Upper lobe of right lung (tissue), 1 donor: ENCODE data around the gene PIK3R5. TPM values are rescaled to one million over a fixed set of nuclear protein-coding genes. Genes with fewer than 3 reads are reported as not detected.
A peak's percentile ranks its signal among the peaks of the same experiment; 100 is the strongest.

Experiments used
- ATAC-seq: fragments of 200-7000 bp; cut with Tn5 transposase; one replicate; pipeline ENCODE4 v1.9.1; 2020; ENCODE audit warnings: mild to moderate bottlenecking, moderate library complexity
- DNase-seq: peaks from one replicate; pipeline ENCODE4 v3.0.0-alpha.2; 2020
- H3K27ac ChIP-seq: fragments of 200-600 bp; one replicate; pipeline ENCODE4 v1.8.0; 2022
- H3K27me3 ChIP-seq: fragments of 200-600 bp; one replicate; pipeline ENCODE4 v1.8.0; 2022; ENCODE audit warnings: mild to moderate bottlenecking
- H3K36me3 ChIP-seq: fragments of 200-600 bp; one replicate; pipeline ENCODE4 v1.8.0; 2022
- H3K4me1 ChIP-seq: fragments of 200-600 bp; one replicate; pipeline ENCODE4 v1.8.0; 2022
- H3K4me3 ChIP-seq: fragments of 200-600 bp; one replicate; pipeline ENCODE4 v1.8.0; 2022; ENCODE audit warnings: mild to moderate bottlenecking
- H3K9me3 ChIP-seq: fragments of 200-600 bp; one replicate; pipeline ENCODE4 v1.8.0; 2022
- intact Hi-C: fragments of 100-400 bp; cut with DNase I; formaldehyde crosslinking; loops from one replicate; pipeline ENCODE4 v1.11.0; 2022
- total RNA-seq: library from RNA; stranded (reverse); fragmentation: NEBNext Ultra II Directional; extraction: Animal tissue kit (Norgen Biotek cat#: 25700); gene quantifications from one replicate; pipeline ENCODE4 v1.2.1, GENCODE V29; 2021
- TF ChIP-seq, protein P1 (sequence below): fragments of 200-600 bp; IDR thresholded peaks from one replicate; pipeline ENCODE4 v1.8.0; 2022; ENCODE audit warnings: antibody characterized with exemption
- donor health status: DM: no; HTN: yes; CAD: no; lungs with severe emphysema.

The PIK3R5 gene
- total RNA-seq, 1 donor from 2014 or later: 37.7 TPM

DNA sequence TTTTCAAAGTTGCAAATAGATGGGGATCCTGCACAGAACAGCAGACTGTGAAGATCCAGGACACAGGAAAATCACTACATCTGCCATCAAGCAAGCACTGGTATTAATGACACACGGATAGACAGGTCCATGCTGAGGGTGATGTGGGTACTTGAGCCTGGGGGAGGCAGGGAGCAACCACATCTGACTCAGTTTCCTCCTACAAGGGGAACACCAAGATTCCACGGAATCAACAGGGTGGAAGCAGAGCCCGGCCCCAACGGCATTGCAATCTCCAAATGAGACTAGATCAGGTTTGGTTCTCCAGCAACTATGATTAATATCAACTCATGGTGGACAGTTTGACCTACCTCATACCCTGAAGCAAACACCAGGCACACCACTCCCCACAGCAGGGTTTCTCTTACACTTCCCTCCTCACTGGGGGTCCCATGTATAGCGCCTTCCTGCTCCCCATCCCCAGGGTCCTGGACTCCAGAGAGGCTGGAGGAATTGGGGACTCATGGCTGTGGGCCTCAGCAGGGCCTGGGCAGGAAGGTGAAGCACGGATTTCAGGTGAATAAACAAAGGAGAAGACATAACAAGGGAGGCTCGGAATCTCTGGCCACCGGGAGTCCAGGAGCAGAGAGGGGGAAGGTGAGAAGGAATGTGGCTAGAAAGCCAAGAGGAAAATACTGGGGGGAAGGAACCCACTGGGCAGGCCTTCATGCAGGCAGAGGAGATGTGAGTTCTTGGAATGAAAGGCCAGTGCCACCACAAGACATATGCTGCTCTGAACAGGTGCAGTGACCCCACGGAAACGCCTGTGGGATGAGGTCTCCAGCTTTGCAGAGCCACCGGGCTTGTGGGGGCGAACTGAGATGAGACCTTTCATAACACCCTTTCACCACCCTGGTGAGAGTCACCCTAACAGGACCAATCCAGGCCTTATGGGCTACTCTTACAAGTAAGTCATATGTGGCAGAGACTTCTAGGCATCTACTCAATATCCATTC lies 68.6 kb downstream of the PIK3R5 start:
- H3K27me3 ChIP-seq: peaks cover 15% of the 10 kb centered on the region
- no peaks in the 10 kb centered on the region for H3K9me3 ChIP-seq
- ATAC-seq (no peak), DNase-seq (no peak)
- no peak overlapping the region for H3K4me3 ChIP-seq
- TF ChIP-seq, protein P1, sequence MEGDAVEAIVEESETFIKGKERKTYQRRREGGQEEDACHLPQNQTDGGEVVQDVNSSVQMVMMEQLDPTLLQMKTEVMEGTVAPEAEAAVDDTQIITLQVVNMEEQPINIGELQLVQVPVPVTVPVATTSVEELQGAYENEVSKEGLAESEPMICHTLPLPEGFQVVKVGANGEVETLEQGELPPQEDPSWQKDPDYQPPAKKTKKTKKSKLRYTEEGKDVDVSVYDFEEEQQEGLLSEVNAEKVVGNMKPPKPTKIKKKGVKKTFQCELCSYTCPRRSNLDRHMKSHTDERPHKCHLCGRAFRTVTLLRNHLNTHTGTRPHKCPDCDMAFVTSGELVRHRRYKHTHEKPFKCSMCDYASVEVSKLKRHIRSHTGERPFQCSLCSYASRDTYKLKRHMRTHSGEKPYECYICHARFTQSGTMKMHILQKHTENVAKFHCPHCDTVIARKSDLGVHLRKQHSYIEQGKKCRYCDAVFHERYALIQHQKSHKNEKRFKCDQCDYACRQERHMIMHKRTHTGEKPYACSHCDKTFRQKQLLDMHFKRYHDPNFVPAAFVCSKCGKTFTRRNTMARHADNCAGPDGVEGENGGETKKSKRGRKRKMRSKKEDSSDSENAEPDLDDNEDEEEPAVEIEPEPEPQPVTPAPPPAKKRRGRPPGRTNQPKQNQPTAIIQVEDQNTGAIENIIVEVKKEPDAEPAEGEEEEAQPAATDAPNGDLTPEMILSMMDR: no peak
- no peaks in the 10 kb centered on the region for H3K36me3 ChIP-seq
- intact Hi-C loops: no loop called here
- no peaks in the 10 kb centered on the region for H3K4me1 ChIP-seq
- H3K27ac ChIP-seq: no peak overlapping the region

- Histone ChIP-seq H3K9me3 (no peaks in the 10 kb centered on the region), H3K4me3 (no peak overlapping the region), H3K27ac (no peak overlapping the region), H3K27me3 (peaks cover 15% of the 10 kb centered on the region), H3K36me3 (no peaks in the 10 kb centered on the region), H3K4me1 (no peaks in the 10 kb centered on the region)
- TF ChIP-seq, protein P1: no peak
- no peak for ATAC-seq
- DNase-seq: no peak
- intact Hi-C loops: no loop called here
Measured at GRCh38 chr17:8896087-8896486, 69.4 kb downstream of the PIK3R5 start.

GRCh38 chr17:8894673-8895578 lies 70.6 kb downstream of the PIK3R5 start:
- Histone ChIP-seq H3K4me1 (no peaks in the 10 kb centered on the region), H3K9me3 (no peaks in the 10 kb centered on the region), H3K4me3 (no peak overlapping the region), H3K27me3 (peaks cover 15% of the 10 kb centered on the region), H3K27ac (no peak overlapping the region), H3K36me3 (peaks cover 7% of the 10 kb centered on the region)
- DNase-seq (peak; percentile 55), ATAC-seq (peak; percentile 82)
- intact Hi-C loops: no loop called here
- TF ChIP-seq, protein P1: peak; percentile 81

DNA sequence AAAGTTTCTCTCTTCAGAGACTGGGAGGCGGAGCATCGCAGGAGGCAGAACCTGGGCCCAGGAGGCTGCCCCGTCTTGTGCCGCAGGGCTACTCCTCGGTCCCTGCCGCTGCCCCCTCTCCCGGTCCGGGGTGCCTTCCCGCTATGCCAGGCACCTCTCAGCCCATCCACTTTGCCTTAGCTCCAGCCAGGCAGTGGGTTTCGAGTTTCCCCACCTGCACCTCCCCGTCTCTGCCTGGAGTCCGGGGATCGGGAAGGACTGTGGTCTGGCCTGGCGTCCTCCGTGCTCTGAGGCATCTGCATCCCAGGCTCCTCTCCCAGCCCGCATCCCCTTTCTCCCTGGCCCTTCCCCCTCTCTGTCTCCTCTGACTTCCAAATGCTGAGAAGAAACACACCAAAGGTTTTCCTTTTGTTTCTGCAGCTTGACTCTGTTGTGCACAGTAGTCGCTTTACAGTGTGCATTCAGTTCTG lies 71.3 kb downstream of the PIK3R5 start:
- Histone ChIP-seq H3K27ac (no peak overlapping the region), H3K9me3 (no peaks in the 10 kb centered on the region), H3K4me1 (no peaks in the 10 kb centered on the region), H3K36me3 (peaks cover 10% of the 10 kb centered on the region), H3K27me3 (peaks cover 15% of the 10 kb centered on the region), H3K4me3 (no peak overlapping the region)
- DNase-seq (peak; percentile 59), ATAC-seq (no peak)
- intact Hi-C loops: no loop called here
- TF ChIP-seq, protein P1: no peak

DNA sequence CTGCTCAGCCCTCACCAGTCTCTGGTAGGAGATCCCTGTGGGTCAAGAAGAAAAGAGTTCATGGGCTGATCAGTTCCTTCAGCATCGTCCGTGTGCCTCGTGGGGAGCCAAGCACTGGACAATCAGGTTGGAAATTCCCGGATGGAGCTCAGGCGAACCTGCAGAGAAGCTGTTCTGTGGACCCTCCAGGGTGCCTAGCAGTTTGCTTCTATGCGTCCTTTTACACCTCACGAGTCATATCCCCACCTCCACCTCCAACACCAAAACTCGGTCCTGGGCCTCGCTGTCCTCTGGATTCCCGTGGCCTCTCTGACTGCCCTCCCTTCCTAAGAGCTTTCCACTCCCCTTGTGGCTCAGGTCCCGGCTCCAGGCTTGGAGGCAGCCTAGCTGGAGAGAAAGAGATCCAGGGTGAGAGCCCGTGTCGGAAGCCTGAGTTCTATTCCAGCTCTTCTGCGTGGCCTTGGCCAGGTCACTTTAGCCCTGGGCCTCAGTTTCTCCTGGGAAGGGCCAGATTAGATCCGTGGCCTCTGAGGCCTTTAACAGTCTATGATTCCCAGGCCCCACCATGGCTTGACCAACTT lies 71.8 kb downstream of the PIK3R5 start:
- intact Hi-C loops: no loop called here
- Histone ChIP-seq H3K27ac (no peak overlapping the region), H3K36me3 (peaks cover 10% of the 10 kb centered on the region), H3K4me1 (no peaks in the 10 kb centered on the region), H3K27me3 (peaks cover 15% of the 10 kb centered on the region), H3K4me3 (no peak overlapping the region), H3K9me3 (no peaks in the 10 kb centered on the region)
- TF ChIP-seq, protein P1: no peak
- DNase-seq (no peak), ATAC-seq (no peak)
